ENCODE data around the gene EXOC7.

DNA sequence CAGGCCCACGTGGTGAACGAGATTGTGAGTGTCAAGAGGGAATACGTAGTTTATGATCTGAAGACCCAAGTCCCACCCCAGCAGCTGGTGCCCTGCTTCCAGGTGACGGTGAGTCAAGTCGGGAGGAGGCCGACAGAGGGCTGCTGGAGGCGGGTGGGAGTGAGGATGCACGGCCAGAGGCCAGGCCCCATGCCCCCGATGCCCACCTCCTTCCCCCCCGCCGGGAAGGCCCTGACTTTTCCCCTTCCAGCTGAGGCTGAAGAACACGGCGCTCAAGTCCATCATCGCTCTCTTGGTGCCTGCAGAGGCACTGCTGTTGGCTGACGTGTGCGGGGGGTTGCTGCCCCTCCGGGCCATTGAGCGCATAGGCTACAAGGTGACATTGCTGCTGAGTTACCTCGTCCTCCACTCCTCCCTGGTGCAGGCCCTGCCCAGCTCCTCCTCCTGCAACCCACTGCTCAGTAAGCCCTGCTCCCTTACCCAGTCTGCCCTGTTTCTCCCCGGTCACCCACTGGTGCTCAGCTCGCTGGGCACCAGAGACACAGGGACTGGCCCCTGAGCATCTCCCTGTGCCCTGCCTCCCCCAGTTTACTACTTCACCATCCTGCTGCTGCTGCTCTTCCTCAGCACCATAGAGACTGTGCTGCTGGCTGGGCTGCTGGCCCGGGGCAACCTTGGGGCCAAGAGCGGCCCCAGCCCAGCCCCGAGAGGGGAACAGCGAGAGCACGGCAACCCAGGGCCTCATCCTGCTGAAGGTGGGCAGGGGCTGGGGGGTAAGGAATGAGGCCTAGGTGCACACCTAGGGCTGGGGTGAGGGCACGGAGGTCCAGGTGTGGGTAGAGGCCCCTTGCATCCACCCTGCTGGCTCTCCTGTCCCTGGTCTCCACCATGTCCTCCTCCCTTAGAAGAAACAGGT, 22.0 kb downstream of the EXOC7 start:
- TF ChIP-seq EZH2 (IDR thresholded peaks at IDR 0.05; ENCODE audit: low read depth, low read length, severe bottlenecking) (no peak), GTF2F1 (IDR thresholded peaks at IDR 0.05; ENCODE audit: borderline replicate concordance, low read depth, low read length) (no peak)

Data from H1 (cell line).